Ammon's horn (tissue), 1 donor: ENCODE results near the gene ADARB2.
"Not testable (repeated sequence)": the region's sequence is repeated elsewhere in the genome, so short reads cannot be mapped to it uniquely, and the experiment has no call there.

ENCODE experiments used
- DNase-seq: peaks from one replicate; pipeline ENCODE4 v3.0.0-alpha.2; 2016; ENCODE audit warnings: low spot score

Gene ADARB2

GRCh38 chr10:1409392-1409791 lies 327.9 kb downstream of the ADARB2 start:
- no peak for DNase-seq

GRCh38 chr10:1408651-1409367 lies 328.5 kb downstream of the ADARB2 start:
- no peak for DNase-seq

- DNase-seq: no peak
These were observed 330.1 kb downstream of the ADARB2 start for GRCh38 chr10:1406967-1407945.

- no peak for DNase-seq
These were observed 331.0 kb downstream of the ADARB2 start for GRCh38 chr10:1406132-1406966.

- no peak for DNase-seq
These were observed 332.7 kb downstream of the ADARB2 start for GRCh38 chr10:1404323-1405260.

- DNase-seq: no peak
These were observed 333.6 kb downstream of the ADARB2 start for GRCh38 chr10:1403508-1404322.

- no peak for DNase-seq
These were observed 334.4 kb downstream of the ADARB2 start for GRCh38 chr10:1402816-1403507.

GRCh38 chr10:1402016-1402770 lies 335.1 kb downstream of the ADARB2 start:
- DNase-seq: no peak

- DNase-seq: no peak
These were observed 336.0 kb downstream of the ADARB2 start for GRCh38 chr10:1401071-1401965.

GRCh38 chr10:1400101-1401070 lies 336.9 kb downstream of the ADARB2 start:
- DNase-seq: no peak

GRCh38 chr10:1399431-1400100 lies 337.8 kb downstream of the ADARB2 start:
- no peak for DNase-seq

- no peak for DNase-seq
These were observed 338.5 kb downstream of the ADARB2 start for GRCh38 chr10:1398626-1399410.

- not testable (repeated sequence) for DNase-seq
These were observed 339.2 kb downstream of the ADARB2 start for GRCh38 chr10:1398116-1398515.

- DNase-seq: no peak
These were observed 341.1 kb downstream of the ADARB2 start for GRCh38 chr10:1396297-1396635.
